HG02840 (cell line): ENCODE measurements around the gene LGALS13.
"Not testable (repeated sequence)": the region's sequence is repeated elsewhere in the genome, so short reads cannot be mapped to it uniquely, and the experiment has no call there.

ENCODE experiments used
- ATAC-seq: cut with Tn5 transposase; IDR thresholded peaks from one replicate; pipeline ENCODE4 v1.9.1; 2021; ENCODE audit warnings: mild to moderate bottlenecking, moderate library complexity, moderate number of reproducible peaks; ENCODE audit not compliant: unreplicated experiment, low FRiP score

LGALS13 gene

DNA sequence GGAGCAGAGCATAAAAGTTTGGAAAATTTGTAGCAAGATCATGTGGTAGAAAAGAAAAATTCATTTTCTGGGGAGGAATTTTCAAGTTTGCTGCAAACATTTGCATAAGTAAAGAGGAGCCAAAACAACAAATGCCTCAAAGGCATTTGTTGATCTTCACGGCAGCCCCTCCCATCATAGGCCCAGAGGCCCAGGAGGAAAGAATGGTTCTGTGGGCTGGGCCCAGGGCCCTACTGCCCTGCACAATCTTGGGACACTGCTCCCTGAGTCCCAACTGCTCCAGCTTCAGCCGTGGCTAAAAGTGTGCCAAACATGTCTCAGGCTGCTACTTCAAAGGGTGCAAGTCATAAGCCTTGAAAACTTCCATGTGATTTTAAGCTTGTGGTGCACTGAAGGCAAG lies 11.3 kb downstream of the LGALS13 start:
- no peak for ATAC-seq

DNA sequence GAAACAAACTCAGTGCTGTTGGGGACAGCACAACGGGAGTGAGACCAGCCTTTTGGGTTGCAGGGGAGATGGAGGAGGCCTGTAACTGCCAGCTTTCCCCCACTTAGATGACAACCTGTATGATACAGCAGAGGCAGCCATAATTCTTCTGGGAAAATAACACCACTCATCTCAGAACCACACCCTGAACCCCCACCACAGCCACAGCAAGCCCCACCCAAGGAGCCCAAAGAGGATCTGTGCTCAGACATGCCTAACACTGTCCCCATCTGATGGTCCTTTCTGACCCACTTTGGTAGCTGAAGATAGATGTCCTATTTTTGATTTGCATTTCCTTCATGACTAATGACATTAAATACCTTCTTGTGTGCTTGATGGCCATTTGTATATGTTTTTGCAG lies 15.4 kb downstream of the LGALS13 start:
- ATAC-seq = no peak

DNA sequence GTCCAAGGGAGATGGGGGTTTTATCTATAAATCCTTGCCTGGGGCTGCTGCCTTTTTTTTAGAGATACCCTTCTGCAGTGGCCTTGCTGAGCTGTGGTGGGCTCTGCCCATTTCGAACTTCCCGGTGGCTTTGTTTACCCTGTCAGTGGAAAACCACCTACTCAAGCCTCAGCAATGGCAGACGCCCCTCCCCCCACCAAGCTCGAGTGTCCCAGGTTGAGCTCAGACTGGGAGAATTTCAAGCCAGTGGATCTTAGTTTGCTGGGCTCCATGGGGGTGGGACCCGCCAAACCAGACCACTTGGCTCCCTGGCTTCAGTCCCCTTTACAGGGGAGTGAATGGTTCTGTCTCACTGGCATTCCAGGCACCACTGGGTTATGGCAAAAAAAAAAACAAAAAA lies 21.6 kb downstream of the LGALS13 start:
- ATAC-seq = no peak

DNA sequence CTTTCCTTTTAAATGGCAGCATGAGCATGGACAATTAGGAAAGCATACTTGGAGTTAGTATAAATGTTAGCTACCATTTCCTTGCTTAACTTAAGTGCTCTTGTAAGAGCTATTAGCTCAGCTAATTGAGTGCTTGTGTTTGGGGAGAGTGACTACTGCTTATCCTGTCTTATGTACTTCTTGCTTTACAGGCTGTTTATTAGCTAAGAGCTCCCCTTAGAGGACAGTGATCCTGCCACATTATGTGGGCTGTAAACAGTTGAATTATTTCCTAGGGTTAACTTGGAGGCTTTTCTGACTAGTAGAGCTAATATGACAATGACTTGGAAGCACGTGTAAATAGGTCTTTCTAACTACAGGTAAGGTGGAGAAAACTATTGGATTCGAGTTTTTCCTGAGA lies 25.3 kb downstream of the LGALS13 start:
- ATAC-seq = not testable (repeated sequence)

DNA sequence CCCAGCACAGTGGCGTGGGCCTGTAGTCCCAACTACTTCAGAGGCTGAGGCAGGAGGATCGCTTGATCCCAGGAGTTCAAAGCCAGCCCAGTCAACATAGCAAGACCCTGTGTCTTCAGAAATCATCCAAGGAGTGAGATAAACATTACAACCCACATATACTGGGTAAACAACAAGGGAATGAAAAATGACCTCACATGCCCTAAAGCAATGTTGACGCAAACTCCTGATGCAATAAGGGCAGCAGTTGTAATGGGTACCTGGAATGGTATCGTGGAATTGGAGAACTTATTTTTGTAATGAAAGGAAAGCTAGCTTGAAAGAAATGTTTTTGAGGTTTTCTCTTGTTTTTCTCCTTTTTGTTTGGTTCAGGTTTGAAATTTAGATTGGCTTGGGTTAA lies 28.9 kb downstream of the LGALS13 start:
- ATAC-seq = no peak

DNA sequence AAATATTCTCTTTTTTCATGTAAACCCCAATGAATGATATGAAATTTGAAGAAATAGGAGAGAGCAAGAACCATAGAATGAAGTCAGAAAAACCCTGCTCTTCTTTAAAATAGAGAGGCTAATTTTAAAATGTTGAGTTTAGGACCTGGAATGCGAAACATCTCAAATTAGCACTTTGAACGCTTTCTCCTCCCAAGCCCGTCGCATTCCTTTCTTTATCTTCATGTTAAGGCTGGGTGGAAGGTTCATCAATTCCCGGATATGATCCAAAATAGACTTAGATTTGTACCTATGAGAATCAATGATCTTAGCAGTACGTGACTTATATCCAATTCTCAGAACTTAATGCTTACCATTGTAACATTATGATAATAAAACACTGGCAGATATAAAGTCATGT lies 29.3 kb downstream of the LGALS13 start:
- no peak for ATAC-seq

DNA sequence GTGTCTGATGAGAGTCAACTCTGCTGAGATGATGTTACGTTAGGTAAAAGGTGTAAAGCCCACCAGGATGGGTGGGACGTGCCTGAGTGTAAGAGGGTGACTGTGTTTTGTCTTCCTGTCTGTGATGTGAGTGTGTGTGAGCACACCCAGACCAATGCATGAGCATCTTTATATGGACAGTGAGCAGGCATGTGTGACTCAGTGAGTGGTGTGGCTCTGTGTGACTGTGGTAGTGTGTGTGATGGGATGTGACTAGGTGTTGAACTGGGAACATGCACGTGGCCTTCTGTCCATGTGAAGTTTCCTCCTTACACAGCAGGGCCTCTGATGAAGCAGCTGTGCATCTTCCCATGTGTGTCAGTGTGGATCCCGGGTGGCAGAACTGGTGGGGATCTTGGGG lies 35.6 kb downstream of the LGALS13 start:
- no peak for ATAC-seq

DNA sequence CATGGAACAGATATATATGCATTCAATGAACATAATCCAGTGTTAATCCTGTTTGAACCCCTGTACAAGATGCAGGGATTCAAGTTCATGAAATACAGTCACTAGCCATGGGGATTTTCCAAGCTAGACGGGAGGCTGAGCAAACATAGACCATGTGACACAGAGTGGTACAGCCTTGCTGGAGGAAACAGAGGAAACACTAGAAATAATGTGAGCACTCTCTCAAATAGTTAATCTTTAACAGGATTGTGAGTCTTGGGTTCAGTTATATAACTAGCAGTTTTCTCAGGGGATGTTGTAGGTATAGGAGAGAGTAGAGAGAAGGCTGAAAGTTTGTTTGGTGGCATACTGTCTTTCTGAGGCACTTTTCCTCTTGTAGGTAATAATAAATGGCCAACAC lies 39.4 kb downstream of the LGALS13 start:
- ATAC-seq = no peak

DNA sequence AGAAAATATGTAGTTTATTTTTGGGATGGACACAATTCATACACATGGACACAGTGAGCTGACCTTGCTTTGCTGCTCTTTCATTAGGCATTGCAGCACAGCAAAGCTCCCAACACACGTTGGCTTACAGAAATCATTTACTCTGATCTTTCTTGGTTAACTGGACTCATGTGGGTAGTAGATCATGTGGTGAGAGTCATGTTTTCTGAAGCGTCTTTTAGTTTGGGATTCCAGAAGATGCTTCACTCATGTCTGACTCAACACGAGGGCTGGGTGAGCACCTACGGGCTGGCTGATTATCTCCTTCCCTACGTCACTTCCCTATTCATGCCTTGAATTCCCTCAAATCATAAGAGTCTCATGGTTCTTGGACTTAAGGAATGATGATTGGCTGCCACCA lies 41.3 kb downstream of the LGALS13 start:
- ATAC-seq = no peak

DNA sequence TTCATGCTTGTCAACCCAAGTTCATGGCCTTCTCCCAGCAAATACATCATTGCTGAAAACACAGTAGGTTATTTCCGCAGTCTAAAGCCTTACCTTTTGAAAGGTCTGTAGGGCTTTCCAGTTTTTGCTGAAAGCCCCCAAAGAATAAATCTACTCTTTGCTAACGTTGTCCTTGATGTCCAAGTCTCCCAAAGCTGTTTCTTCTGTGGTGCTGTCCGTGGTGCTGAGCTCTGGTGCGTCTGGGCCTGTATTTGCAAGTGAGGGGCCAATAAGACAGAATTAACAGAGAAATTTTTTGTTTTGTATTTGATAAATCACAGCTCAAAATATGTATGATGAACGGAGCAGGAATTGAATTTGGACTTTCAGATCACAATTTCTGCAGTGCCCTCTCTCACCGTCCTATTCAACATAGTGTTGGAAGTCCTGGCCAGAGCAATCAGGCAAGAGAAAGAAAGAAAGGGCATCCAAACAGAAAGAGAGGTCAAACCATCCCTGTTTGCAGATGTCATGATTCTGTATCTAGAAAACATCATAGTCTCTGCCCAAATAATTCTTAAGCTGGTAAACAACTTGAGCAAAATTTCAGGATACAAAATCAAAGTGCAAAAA lies 43.6 kb downstream of the LGALS13 start:
- ATAC-seq = no peak

DNA sequence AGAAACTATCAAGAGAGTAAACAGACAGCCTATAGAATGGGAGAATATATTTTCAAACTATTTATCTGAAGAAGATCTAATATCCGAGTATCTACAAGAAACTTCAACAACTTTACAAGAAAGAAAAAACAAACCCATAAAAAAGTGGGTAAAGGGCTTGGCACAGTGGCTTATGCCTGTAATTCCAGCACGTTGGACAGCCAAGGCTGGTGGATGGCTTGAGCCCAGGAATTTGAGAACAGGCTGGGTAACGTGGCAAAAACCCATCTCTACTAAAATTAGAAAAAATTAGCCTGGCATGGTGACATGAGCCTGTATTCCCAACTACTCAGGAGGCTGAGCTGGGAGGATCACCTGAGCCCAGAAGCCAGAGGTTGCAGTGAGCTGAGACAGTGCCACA lies 45.6 kb downstream of the LGALS13 start:
- ATAC-seq = no peak

DNA sequence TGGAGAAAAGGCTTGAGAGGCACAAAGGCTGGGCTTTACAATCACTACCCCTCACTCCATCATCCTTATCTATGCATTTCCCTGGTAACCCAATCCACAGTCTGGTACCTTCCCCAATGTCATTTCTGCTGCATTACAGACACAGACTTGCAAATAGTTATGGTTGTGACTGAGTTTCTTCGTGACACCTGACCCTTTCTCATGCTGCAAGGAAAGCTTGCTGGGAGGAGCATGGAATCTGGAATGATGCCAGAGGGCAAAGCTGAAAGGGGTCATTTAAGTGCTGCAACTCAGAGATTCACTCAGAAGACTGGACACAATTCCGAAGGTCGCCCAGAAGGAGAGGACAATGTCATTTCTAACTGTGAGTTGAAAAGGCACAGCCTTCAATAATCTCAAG lies 53.3 kb downstream of the LGALS13 start, which contains the start of gene LGALS16:
Gene LGALS16 (plus strand): TSS at position 301 of the 400 bp plus-strand sequence. CDS start 49 bp downstream, at position 350.
- no peak for ATAC-seq
